GM11168 (cell line): ENCODE measurements around the gene KCNQ1.

ENCODE experiments used
- in situ Hi-C: fragments of 300-500 bp; cut with MboI; formaldehyde crosslinking; loops from one replicate; pipeline ENCODE4 v1.12.0; 2022; ENCODE audit warnings: low sequenced_read_pairs; ENCODE audit not compliant: unreplicated experiment

KCNQ1 gene

GRCh38 chr11:2650343-2650867 lies 205.6 kb downstream of the KCNQ1 start:
- in situ Hi-C loops = no loop called here

GRCh38 chr11:2651054-2651617 lies 206.3 kb downstream of the KCNQ1 start:
- in situ Hi-C loops = no loop called here

- in situ Hi-C loops = no loop called here
Measured at GRCh38 chr11:2651826-2652271, 207.0 kb downstream of the KCNQ1 start.

GRCh38 chr11:2652333-2653197 lies 207.8 kb downstream of the KCNQ1 start:
- in situ Hi-C loops = no loop called here

GRCh38 chr11:2653198-2653551 lies 208.4 kb downstream of the KCNQ1 start:
- in situ Hi-C loops = no loop called here

GRCh38 chr11:2653930-2654739 lies 209.3 kb downstream of the KCNQ1 start:
- in situ Hi-C loops = no loop called here

GRCh38 chr11:2655016-2655719 lies 210.4 kb downstream of the KCNQ1 start:
- in situ Hi-C loops = no loop called here

GRCh38 chr11:2655834-2656622 lies 211.2 kb downstream of the KCNQ1 start:
- in situ Hi-C loops = no loop called here

GRCh38 chr11:2656859-2657258 lies 212.1 kb downstream of the KCNQ1 start:
- in situ Hi-C loops = no loop called here

GRCh38 chr11:2657697-2658284 lies 213.0 kb downstream of the KCNQ1 start:
- in situ Hi-C loops = no loop called here

- in situ Hi-C loops = no loop called here
Measured at GRCh38 chr11:2660357-2660939, 215.6 kb downstream of the KCNQ1 start.

GRCh38 chr11:2661173-2662023 lies 216.6 kb downstream of the KCNQ1 start:
- in situ Hi-C loops = no loop called here

- in situ Hi-C loops = no loop called here
Measured at GRCh38 chr11:2662024-2662312, 217.2 kb downstream of the KCNQ1 start.

- in situ Hi-C loops = no loop called here
Measured at GRCh38 chr11:2662430-2663299, 217.9 kb downstream of the KCNQ1 start.

- in situ Hi-C loops = no loop called here
Measured at GRCh38 chr11:2663506-2663905, 218.7 kb downstream of the KCNQ1 start.

GRCh38 chr11:2663915-2664314 lies 219.1 kb downstream of the KCNQ1 start:
- in situ Hi-C loops = no loop called here

- in situ Hi-C loops = no loop called here
Measured at GRCh38 chr11:2664376-2664775, 219.6 kb downstream of the KCNQ1 start.
